ENCODE measurements around the gene SV2B. TPM values are rescaled to one million over a fixed set of nuclear protein-coding genes. Genes with fewer than 3 reads are reported as not detected.

Gene SV2B, protein sequence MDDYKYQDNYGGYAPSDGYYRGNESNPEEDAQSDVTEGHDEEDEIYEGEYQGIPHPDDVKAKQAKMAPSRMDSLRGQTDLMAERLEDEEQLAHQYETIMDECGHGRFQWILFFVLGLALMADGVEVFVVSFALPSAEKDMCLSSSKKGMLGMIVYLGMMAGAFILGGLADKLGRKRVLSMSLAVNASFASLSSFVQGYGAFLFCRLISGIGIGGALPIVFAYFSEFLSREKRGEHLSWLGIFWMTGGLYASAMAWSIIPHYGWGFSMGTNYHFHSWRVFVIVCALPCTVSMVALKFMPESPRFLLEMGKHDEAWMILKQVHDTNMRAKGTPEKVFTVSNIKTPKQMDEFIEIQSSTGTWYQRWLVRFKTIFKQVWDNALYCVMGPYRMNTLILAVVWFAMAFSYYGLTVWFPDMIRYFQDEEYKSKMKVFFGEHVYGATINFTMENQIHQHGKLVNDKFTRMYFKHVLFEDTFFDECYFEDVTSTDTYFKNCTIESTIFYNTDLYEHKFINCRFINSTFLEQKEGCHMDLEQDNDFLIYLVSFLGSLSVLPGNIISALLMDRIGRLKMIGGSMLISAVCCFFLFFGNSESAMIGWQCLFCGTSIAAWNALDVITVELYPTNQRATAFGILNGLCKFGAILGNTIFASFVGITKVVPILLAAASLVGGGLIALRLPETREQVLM
- total RNA-seq (0.24 TPM in 1 of 2 replicates, not detected in the other), polyA plus RNA-seq (0.03 TPM in 1 of 2 replicates, not detected in the other), polyA minus RNA-seq (0.14 TPM in 1 of 2 replicates, not detected in the other)
- total RNA-seq (2013), result 0.21 TPM

DNA sequence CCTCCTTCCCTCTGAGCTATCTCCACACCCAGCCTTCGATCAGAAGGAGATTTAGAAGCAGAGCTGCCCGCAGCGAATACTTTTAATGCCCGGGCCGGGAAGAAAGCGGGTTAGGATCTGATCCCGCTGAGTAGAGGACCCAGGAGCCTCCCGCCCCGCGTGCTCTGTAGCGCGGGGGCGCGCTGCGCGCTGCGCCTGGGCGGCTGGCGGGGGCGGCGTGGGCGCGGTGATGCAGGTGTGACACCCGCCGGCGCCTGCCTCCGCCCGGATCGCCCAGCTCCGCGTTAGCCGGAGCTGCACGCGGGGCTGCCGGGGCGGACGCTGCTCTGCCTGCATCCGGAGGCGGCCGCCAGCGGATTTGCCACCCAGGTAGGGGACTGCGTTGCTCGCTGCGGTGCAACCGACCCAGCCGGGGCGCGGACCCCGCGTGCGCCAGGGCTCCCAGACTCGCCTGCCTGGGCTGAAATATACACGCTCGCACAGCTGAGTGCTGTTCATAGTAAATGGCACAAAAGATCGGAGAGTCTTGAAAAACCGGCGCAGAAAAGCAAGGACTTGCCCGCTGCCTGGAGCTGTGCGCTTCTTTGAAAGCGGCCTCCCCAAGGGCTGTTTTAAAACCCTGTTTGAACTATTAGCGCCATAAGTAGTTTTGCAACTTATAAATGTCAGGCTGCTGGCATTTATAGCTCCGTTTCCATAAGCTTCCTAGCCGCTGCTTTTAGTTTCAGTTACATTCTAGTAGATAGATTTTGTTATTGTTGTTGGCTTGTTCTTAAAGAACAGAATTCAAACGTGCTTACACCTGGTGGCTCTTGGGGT lies at the start of gene SV2B:
TSS of gene SV2B (plus strand) at position 263 of the 819 bp plus-strand sequence. CDS start 126,007 bp downstream, outside the sequence.
- peak within 1 kb of the TSS; percentile 27 to 62 (median 48) for H3K4me3 ChIP-seq (ENCODE audit: control extremely low read depth in 1 of 5, extremely low read depth in 1 of 5, insufficient read depth in 1 of 5, low read depth in 2 of 5, low read length in 4 of 5)
- Mint-ChIP-seq H3K4me1 (peaks cover 22% of the 10 kb centered on the region), H3K27ac (no peak within 1 kb of the TSS), H3K9me3 (ENCODE audit: insufficient read depth) (no peaks in the 10 kb centered on the region), H3K4me3 (peak within 1 kb of the TSS; percentile 93), H3K27me3 (peaks cover 65% of the 10 kb centered on the region)
- H3K9ac ChIP-seq (ENCODE audit: low read length), result peak within 1 kb of the TSS; percentile 61
- peak within 1 kb of the TSS; percentile 74 for H3K4me2 ChIP-seq (replicated peaks; ENCODE audit: low read depth, low read length, poor library complexity, severe bottlenecking)
- DNase-seq (peak; percentile 40), ATAC-seq (ENCODE audit: low read depth) (no peak)
- no peaks in the 10 kb centered on the region for H3K9me3 ChIP-seq (ENCODE audit: control extremely low read depth in 1 of 3, control insufficient read depth in 2 of 3, insufficient read depth in 1 of 3, low read length in 2 of 3)
- TF ChIP-seq CTCF (IDR thresholded peaks at IDR 0.05) (no peak), EZH2 (IDR thresholded peaks at IDR 0.05; ENCODE audit: borderline replicate concordance, insufficient read depth, low read depth, low read length, poor library complexity, severe bottlenecking) (no peak)
- no peak within 1 kb of the TSS for H3K27ac ChIP-seq (ENCODE audit: low read length in 2 of 2)
- POLR2A ChIA-PET, result no interaction called here
- CTCF ChIA-PET, result no interaction called here
- peaks cover 16 to 19% of the 10 kb centered on the region in 2 donors for H3K4me1 ChIP-seq (ENCODE audit: control insufficient read depth in 2 of 2, insufficient read depth in 2 of 2, low read length in 2 of 2)
- no peaks in the 10 kb centered on the region for H3K36me3 ChIP-seq (replicated peaks in 1 of 2; ENCODE audit: control extremely low read depth in 1 of 2, control insufficient read depth in 1 of 2, extremely low read depth in 1 of 2, insufficient read depth in 2 of 2, low read length in 1 of 2)
- peaks cover 0 to 55% (median 27%) of the 10 kb centered on the region in 4 experiments for H3K27me3 ChIP-seq (replicated peaks in 1 of 4; ENCODE audit: control extremely low read depth in 1 of 4, control insufficient read depth in 3 of 4, insufficient read depth in 4 of 4, low read length in 3 of 4)
- no peaks in the 10 kb centered on the region for H4K20me1 ChIP-seq (ENCODE audit: control insufficient read depth, insufficient read depth, low read length, poor library complexity, severe bottlenecking)
- intact Hi-C loops (cut with micrococcal nuclease), result no loop called here
- WGBS (ENCODE audit: insufficient coverage), result under 1% methylated on average over 64 of the region's 64 CpGs
- H3K79me2 ChIP-seq (ENCODE audit: control insufficient read depth, insufficient read depth, low read length), result no peaks in the 10 kb centered on the region
- peak within 1 kb of the TSS; percentile 61 for H2AFZ ChIP-seq (ENCODE audit: insufficient read depth, low read depth, low read length, poor library complexity, severe bottlenecking)

Data from B cell (primary cell).